Measurements from ENCODE around the gene RNF31.

DNA sequence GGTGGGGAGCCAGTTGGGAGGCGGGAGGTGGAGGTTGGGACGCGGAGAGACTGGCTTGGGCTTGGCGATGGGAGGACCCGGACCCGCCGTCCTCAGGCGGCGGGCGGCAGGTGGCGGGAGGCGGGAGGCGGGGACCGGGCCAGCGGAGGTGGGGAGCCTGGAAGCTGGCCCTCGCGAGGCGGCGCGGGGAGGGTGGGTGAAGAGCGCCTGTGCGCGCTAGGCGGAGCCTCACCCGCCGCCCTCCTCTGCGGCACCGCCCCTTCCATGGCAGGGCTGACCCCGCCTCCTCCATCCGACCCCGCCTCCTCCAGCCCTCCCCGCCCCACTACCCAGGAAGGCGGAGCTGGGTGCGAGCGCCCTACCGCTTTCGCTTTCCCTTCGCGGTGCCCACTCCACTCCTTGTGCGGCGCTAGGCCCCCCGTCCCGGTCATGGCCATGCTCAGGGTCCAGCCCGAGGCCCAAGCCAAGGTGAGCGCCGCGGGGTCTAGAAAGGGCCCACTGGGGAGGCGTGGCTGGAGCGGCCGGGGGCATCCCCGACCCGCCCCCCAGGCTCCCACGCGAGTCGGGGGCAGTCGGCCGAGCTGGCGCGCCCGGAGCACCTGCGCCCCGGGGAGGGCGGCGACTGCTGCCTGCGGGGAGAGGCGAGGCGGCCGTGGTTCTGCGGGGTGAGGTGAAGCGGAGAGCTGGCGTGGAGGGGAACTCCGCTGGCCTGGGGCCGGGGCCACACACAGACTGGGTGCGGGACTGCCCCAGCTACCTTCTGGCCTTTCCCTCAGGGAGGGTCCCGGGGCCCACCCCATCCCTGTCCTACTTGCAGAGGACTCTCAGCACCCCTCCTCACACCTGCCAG is 11.2 kb upstream of the RNF31 start, which contains the start of gene PSME1:
- TF ChIP-seq, protein P1, sequence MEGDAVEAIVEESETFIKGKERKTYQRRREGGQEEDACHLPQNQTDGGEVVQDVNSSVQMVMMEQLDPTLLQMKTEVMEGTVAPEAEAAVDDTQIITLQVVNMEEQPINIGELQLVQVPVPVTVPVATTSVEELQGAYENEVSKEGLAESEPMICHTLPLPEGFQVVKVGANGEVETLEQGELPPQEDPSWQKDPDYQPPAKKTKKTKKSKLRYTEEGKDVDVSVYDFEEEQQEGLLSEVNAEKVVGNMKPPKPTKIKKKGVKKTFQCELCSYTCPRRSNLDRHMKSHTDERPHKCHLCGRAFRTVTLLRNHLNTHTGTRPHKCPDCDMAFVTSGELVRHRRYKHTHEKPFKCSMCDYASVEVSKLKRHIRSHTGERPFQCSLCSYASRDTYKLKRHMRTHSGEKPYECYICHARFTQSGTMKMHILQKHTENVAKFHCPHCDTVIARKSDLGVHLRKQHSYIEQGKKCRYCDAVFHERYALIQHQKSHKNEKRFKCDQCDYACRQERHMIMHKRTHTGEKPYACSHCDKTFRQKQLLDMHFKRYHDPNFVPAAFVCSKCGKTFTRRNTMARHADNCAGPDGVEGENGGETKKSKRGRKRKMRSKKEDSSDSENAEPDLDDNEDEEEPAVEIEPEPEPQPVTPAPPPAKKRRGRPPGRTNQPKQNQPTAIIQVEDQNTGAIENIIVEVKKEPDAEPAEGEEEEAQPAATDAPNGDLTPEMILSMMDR (IDR thresholded peaks at IDR 0.05) = peak in 2 of 6 experiments; percentile 16 to 18
- TF ChIP-seq POLR2A (IDR thresholded peaks at IDR 0.05) = peak in 2 of 4 donors; percentile 33 to 71

Measured in esophagus squamous epithelium (tissue), 4 donors.